Gastroesophageal sphincter (tissue), 4 donors: Measurements from ENCODE around the gene PTRH2. TPM values are rescaled to one million over a fixed set of nuclear protein-coding genes. Genes with fewer than 3 reads are reported as not detected.

Experiments
- ATAC-seq: fragments of 150-250 bp; one replicate; pipeline ENCODE4 v1.9.1; 2016; ENCODE audit warnings: mild to moderate bottlenecking, moderate library complexity
- H3K27ac ChIP-seq, 4 donors: fragments of 200-600 bp; sonication (generic) in 3 of 4; 1 replicate in 3 of 4; 2 replicates in 1 of 4; pipeline ENCODE4 v1.5.1; 2016 to 2019
- H3K27me3 ChIP-seq: fragments of 200-600 bp; sonication (generic); one replicate; pipeline ENCODE4 v1.5.1; 2019
- H3K36me3 ChIP-seq, 2 donors: fragments of 200-600 bp; sonication (generic); one replicate each; pipeline ENCODE4 v1.5.1; 2019; ENCODE audit warnings: control low read depth in 1 of 2
- H3K4me1 ChIP-seq, 3 donors: fragments of 200-600 bp; sonication (generic); 1 replicate in 2 of 3; 2 replicates in 1 of 3; pipeline ENCODE4 v1.5.1; 2016 to 2019; ENCODE audit warnings: control low read depth in 2 of 3
- H3K4me3 ChIP-seq, 2 donors: fragments of 200-600 bp; sonication (generic); one replicate each; pipeline ENCODE4 v1.5.1; 2019; ENCODE audit warnings: mild to moderate bottlenecking in 1 of 2, moderate library complexity in 1 of 2
- H3K9me3 ChIP-seq, 3 donors: fragments of 200-600 bp; sonication (generic); one replicate each; pipeline ENCODE4 v1.5.1; 2017 to 2019; ENCODE audit warnings: control low read depth in 2 of 3
- EP300 ChIP-seq: sonication (generic); formaldehyde crosslinking; IDR thresholded peaks from one replicate; pipeline ENCODE4 v1.6.1; 2017; ENCODE audit warnings: antibody characterized with exemption, mild to moderate bottlenecking
- POLR2A ChIP-seq, 2 donors: fragments of 450-650 bp; IDR thresholded peaks; one replicate each; pipeline ENCODE4 v1.6.1; 2017; ENCODE audit warnings: antibody characterized with exemption in 2 of 2, mild to moderate bottlenecking in 2 of 2, moderate library complexity in 1 of 2
- POLR2AphosphoS5 ChIP-seq: sonication (generic); formaldehyde crosslinking; IDR thresholded peaks from one replicate; pipeline ENCODE4 v1.6.1; 2017; ENCODE audit warnings: antibody characterized with exemption
- WGBS, 2 donors: methylation state at CpG; one replicate each; pipeline ENCODE4 v1.1.5; 2018; ENCODE audit warnings: low coverage in 1 of 2; 5-methylcytosine and 5-hydroxymethylcytosine counted together
- total RNA-seq, 4 donors: library from RNA; depleted of rRNA; stranded (reverse); fragments of >200 nt; gene quantifications; one replicate each; pipeline ENCODE4 v1.1.0, GENCODE V29; 2016
- TF ChIP-seq, protein P1 (sequence below), 4 experiments: fragments of 200-600 bp in 2 of 4; fragments of 450-650 bp in 2 of 4; sonication (generic) in 1 of 4; IDR thresholded peaks; one replicate each; pipeline ENCODE4 v1.5.1; 2017 to 2019; ENCODE audit warnings: antibody characterized with exemption in 4 of 4, mild to moderate bottlenecking in 2 of 4, moderate library complexity in 2 of 4

Gene PTRH2
- total RNA-seq, 4 donors from 2014 or later: 16.6 to 26.0 (median 24.3) TPM

- no peak for ATAC-seq
- WGBS, 2 donors: 100% methylated on average over 2 of the region's 2 CpGs
- TF ChIP-seq, protein P1, sequence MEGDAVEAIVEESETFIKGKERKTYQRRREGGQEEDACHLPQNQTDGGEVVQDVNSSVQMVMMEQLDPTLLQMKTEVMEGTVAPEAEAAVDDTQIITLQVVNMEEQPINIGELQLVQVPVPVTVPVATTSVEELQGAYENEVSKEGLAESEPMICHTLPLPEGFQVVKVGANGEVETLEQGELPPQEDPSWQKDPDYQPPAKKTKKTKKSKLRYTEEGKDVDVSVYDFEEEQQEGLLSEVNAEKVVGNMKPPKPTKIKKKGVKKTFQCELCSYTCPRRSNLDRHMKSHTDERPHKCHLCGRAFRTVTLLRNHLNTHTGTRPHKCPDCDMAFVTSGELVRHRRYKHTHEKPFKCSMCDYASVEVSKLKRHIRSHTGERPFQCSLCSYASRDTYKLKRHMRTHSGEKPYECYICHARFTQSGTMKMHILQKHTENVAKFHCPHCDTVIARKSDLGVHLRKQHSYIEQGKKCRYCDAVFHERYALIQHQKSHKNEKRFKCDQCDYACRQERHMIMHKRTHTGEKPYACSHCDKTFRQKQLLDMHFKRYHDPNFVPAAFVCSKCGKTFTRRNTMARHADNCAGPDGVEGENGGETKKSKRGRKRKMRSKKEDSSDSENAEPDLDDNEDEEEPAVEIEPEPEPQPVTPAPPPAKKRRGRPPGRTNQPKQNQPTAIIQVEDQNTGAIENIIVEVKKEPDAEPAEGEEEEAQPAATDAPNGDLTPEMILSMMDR (IDR thresholded peaks at IDR 0.05): no peak
Measured at GRCh38 chr17:59745040-59745439, 37.8 kb upstream of the PTRH2 start.

DNA sequence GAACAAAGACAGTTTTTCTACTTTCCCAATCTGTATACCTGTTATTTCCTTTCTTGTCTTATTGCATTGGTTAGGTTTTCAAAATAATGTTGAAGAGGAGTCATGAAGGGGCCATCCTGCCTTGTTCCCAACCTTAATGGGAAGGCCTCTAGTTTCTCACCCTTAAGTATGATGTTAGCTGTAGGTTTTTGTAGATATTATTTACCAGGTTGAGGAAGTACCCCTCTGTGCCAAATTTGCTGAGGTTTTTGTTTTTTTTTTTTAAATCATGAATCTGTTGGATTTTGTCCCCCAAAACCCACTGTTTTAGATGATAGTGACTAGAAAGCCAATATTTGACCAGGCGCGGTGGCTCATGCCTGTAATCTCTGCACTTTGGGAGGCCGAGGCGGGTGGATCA, 36.6 kb upstream of the PTRH2 start:
- Histone ChIP-seq H3K36me3 (peaks cover 0 to 32% of the 10 kb centered on the region in 2 donors), H3K4me3 (no peak overlapping the region), H3K4me1 (no peaks in the 10 kb centered on the region), H3K27ac (no peak overlapping the region), H3K27me3 (no peaks in the 10 kb centered on the region), H3K9me3 (no peaks in the 10 kb centered on the region)
- no peak for ATAC-seq
- 100% methylated on average over 3 of the region's 4 CpGs; no CpG with 5 or more reads in 1 of the 2 donors for WGBS, 2 donors
- TF ChIP-seq POLR2AphosphoS5: no peak

More at GRCh38 chr17:59745040-59745439, 37.8 kb upstream of the PTRH2 start:
- H3K4me1 ChIP-seq: no peaks in the 10 kb centered on the region
- H3K4me3 ChIP-seq: no peak overlapping the region
- H3K36me3 ChIP-seq: peaks cover 0 to 28% of the 10 kb centered on the region in 2 donors
- H3K27me3 ChIP-seq: no peaks in the 10 kb centered on the region
- no peaks in the 10 kb centered on the region for H3K9me3 ChIP-seq
- no peak overlapping the region for H3K27ac ChIP-seq

- no peaks in the 10 kb centered on the region for H3K27me3 ChIP-seq
- ATAC-seq: no peak
- no peak overlapping the region for H3K4me3 ChIP-seq
- no peaks in the 10 kb centered on the region for H3K9me3 ChIP-seq
- no peaks in the 10 kb centered on the region for H3K4me1 ChIP-seq
- no peak overlapping the region for H3K27ac ChIP-seq
- 97% methylated on average over 3 of the region's 3 CpGs; no CpG with 5 or more reads in 1 of the 2 donors for WGBS, 2 donors
- H3K36me3 ChIP-seq: peaks cover 0 to 73% of the 10 kb centered on the region in 2 donors
- TF ChIP-seq POLR2A (IDR thresholded peaks at IDR 0.05) (no peak), POLR2AphosphoS5 (no peak)
Measured at GRCh38 chr17:59737324-59737723, 30.1 kb upstream of the PTRH2 start.

GRCh38 chr17:59734226-59734625, 27.0 kb upstream of the PTRH2 start:
- H3K4me1 ChIP-seq: peaks cover 0 to 12% (median 0%) of the 10 kb centered on the region in 3 donors
- peaks cover 0 to 55% of the 10 kb centered on the region in 2 donors for H3K36me3 ChIP-seq
- H3K9me3 ChIP-seq: no peaks in the 10 kb centered on the region
- TF ChIP-seq EP300 (no peak), POLR2AphosphoS5 (no peak), POLR2A (IDR thresholded peaks at IDR 0.05) (no peak)
- TF ChIP-seq, protein P1 (IDR thresholded peaks at IDR 0.05): no peak
- ATAC-seq: no peak
- 100% methylated on average over 1 of the region's 5 CpGs; no CpG with 5 or more reads in 1 of the 2 donors for WGBS, 2 donors
- no peak overlapping the region for H3K27ac ChIP-seq
- no peaks in the 10 kb centered on the region for H3K27me3 ChIP-seq
- no peak overlapping the region for H3K4me3 ChIP-seq

GRCh38 chr17:59733697-59734096, 26.5 kb upstream of the PTRH2 start:
- H3K27me3 ChIP-seq: no peaks in the 10 kb centered on the region
- no peak for ATAC-seq
- WGBS, 2 donors: 93 to 95% methylated on average over 2 of the region's 2 CpGs
- H3K9me3 ChIP-seq: no peaks in the 10 kb centered on the region
- H3K27ac ChIP-seq: no peak overlapping the region
- H3K4me3 ChIP-seq: no peak overlapping the region
- TF ChIP-seq POLR2A (IDR thresholded peaks at IDR 0.05) (no peak), EP300 (no peak), POLR2AphosphoS5 (no peak)
- TF ChIP-seq, protein P1 (IDR thresholded peaks at IDR 0.05): no peak
- H3K36me3 ChIP-seq: peaks cover 0 to 52% of the 10 kb centered on the region in 2 donors
- peaks cover 0 to 12% (median 0%) of the 10 kb centered on the region in 3 donors for H3K4me1 ChIP-seq

DNA sequence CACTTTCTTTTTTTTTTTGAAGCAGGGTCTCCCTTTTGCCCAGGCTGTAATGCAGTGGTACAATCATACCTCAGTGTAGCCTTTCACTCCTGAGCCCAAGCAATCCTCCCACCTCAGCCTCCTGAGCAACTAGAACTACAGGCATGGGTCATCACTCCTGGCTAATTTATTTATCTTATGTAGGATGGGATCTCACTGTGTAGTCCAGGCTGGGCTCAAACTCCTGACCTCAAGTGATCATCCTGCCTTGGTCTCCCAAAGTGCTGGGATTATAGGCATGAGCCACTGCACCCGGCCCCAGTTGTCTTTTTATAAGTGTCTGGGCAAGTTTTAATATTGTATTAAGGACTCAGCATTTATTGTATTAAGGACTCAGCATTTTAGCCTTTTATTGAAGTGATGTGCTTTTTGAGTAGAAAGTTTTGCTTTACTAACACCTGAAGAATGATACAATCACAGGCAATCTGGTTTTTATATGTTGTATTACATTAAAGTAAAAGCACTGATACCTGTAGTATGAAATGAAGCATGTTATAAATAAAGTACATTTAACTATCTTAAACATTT, 23.1 kb upstream of the PTRH2 start:
- H3K9me3 ChIP-seq: no peaks in the 10 kb centered on the region
- no peak for ATAC-seq
- TF ChIP-seq EP300: no peak
- TF ChIP-seq, protein P1 (IDR thresholded peaks at IDR 0.05): no peak
- H3K36me3 ChIP-seq: peaks cover 0 to 24% of the 10 kb centered on the region in 2 donors
- 86 to 88% methylated on average over 1 of the region's 1 CpG for WGBS, 2 donors
- H3K4me3 ChIP-seq: no peak overlapping the region
- H3K4me1 ChIP-seq: peaks cover 0 to 22% (median 0%) of the 10 kb centered on the region in 3 donors
- no peaks in the 10 kb centered on the region for H3K27me3 ChIP-seq
- no peak overlapping the region for H3K27ac ChIP-seq
